Measurements from ENCODE around the gene GALNT5. TPM values are rescaled to one million over a fixed set of nuclear protein-coding genes. Genes with fewer than 3 reads are reported as not detected.

GALNT5 gene
- total RNA-seq, 1 experiment from 2014 or later = 0.04 TPM

Other genes starting within 250 kb of the GALNT5 start
- 0.04 TPM in 1 of 2 replicates, not detected in the other for gene ERMN, start 68.1 kb downstream of the GALNT5 start, total RNA-seq (2014; rRNA removed; shearing (Covaris generic))
- 0.06 TPM in 1 of 2 replicates, not detected in the other for gene CYTIP, start 186.4 kb downstream of the GALNT5 start, total RNA-seq (2014; rRNA removed; shearing (Covaris generic))